GM06990 (cell line): Measurements from ENCODE around the gene ANKRD18B.
"Not testable (repeated sequence)": the region's sequence is repeated elsewhere in the genome, so short reads cannot be mapped to it uniquely, and the experiment has no call there.

Experiments
- DNase-seq: peaks from one replicate; pipeline ENCODE4 v3.0.0-alpha.2; 2011; ENCODE audit not compliant: insufficient read length; ENCODE audit errors: extremely low read depth
- H3K27me3 ChIP-seq: replicated peaks from 2 replicates; pipeline ENCODE4 v1.6.0; 2011; ENCODE audit warnings: low read length; ENCODE audit not compliant: control insufficient read depth, insufficient read depth
- H3K36me3 ChIP-seq: 2 replicates; pipeline ENCODE4 v1.5.1; 2011; ENCODE audit warnings: low read length; ENCODE audit not compliant: control insufficient read depth, insufficient read depth
- H3K4me3 ChIP-seq: replicated peaks from 2 replicates; pipeline ENCODE4 v1.5.1; 2011; ENCODE audit warnings: low read depth, mild to moderate bottlenecking, control low read depth, low read length
- TF ChIP-seq, protein P1 (sequence below): IDR thresholded peaks from 2 replicates; pipeline ENCODE4 v1.5.1; 2011; ENCODE audit warnings: low read length, control low read depth, mild to moderate bottlenecking, inconsistent platforms; ENCODE audit not compliant: insufficient read depth, poor library complexity, severe bottlenecking

ANKRD18B gene

GRCh38 chr9:33489066-33489465 is 35.0 kb upstream of the ANKRD18B start:
- H3K4me3 ChIP-seq, result no peak overlapping the region
- TF ChIP-seq, protein P1, sequence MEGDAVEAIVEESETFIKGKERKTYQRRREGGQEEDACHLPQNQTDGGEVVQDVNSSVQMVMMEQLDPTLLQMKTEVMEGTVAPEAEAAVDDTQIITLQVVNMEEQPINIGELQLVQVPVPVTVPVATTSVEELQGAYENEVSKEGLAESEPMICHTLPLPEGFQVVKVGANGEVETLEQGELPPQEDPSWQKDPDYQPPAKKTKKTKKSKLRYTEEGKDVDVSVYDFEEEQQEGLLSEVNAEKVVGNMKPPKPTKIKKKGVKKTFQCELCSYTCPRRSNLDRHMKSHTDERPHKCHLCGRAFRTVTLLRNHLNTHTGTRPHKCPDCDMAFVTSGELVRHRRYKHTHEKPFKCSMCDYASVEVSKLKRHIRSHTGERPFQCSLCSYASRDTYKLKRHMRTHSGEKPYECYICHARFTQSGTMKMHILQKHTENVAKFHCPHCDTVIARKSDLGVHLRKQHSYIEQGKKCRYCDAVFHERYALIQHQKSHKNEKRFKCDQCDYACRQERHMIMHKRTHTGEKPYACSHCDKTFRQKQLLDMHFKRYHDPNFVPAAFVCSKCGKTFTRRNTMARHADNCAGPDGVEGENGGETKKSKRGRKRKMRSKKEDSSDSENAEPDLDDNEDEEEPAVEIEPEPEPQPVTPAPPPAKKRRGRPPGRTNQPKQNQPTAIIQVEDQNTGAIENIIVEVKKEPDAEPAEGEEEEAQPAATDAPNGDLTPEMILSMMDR, result no peak
- DNase-seq, result no peak

DNA sequence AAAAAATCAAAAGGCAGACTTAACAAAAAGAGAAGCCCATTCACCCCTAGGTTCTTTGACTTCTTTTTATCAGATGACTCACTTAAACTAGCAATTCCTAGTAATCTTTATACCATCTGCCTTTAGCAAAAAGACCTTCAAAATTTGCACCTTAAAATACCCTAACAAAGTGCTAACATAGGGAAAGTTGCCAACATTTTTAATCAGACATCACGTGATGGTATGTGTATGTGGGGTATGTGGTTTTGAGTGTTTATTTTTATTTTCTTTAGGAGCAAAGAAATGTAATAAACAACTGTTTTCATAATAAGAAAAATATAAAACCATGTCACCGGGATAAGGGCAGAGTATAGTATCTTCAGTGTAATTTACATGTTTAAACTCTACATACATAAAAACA is 30.2 kb upstream of the ANKRD18B start:
- DNase-seq, H3K36me3 ChIP-seq, H3K4me3 ChIP-seq, H3K27me3 ChIP-seq: not testable (repeated sequence)

More at GRCh38 chr9:33489066-33489465, 35.0 kb upstream of the ANKRD18B start:
- Histone ChIP-seq H3K27me3 (no peaks in the 10 kb centered on the region), H3K36me3 (no peaks in the 10 kb centered on the region)

GRCh38 chr9:33498387-33498786 is 25.7 kb upstream of the ANKRD18B start:
- no peaks in the 10 kb centered on the region for H3K36me3 ChIP-seq
- no peak overlapping the region for H3K4me3 ChIP-seq
- DNase-seq, result no peak
- H3K27me3 ChIP-seq, result no peaks in the 10 kb centered on the region
- TF ChIP-seq, protein P1, result peak; percentile 21

GRCh38 chr9:33506626-33507370 is 17.3 kb upstream of the ANKRD18B start:
- Histone ChIP-seq H3K4me3 (no peak overlapping the region), H3K27me3 (no peaks in the 10 kb centered on the region)
- DNase-seq, result no peak

GRCh38 chr9:33510262-33511183 is 13.5 kb upstream of the ANKRD18B start:
- peak; percentile 34 for DNase-seq
- Histone ChIP-seq H3K4me3 (peak overlapping the region; percentile 72), H3K27me3 (no peaks in the 10 kb centered on the region), H3K36me3 (no peaks in the 10 kb centered on the region)
- TF ChIP-seq, protein P1, result no peak

More at GRCh38 chr9:33506626-33507370, 17.3 kb upstream of the ANKRD18B start:
- TF ChIP-seq, protein P1, result no peak
- no peaks in the 10 kb centered on the region for H3K36me3 ChIP-seq

DNA sequence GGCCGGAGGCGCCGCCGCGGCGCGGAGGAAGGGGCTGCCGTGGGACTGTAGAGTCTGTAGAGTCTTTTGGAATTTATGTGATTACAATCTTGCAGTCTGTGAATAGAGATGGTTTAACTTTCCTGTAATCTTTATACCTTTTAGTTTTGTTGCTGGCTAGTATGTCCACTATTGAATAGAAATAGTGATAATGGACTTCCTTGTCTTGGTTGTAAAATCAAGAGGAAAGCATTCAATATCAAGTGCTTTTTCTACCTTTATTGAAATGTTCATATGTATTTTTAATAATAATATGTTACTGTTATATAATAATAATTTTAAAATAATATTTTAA is 12.9 kb upstream of the ANKRD18B start:
- peak overlapping the region; percentile 72 for H3K4me3 ChIP-seq
- H3K36me3 ChIP-seq, DNase-seq, H3K27me3 ChIP-seq: not testable (repeated sequence)

GRCh38 chr9:33512535-33512934 is 11.5 kb upstream of the ANKRD18B start:
- not testable (repeated sequence) for DNase-seq, H3K4me3 ChIP-seq, H3K27me3 ChIP-seq, H3K36me3 ChIP-seq

GRCh38 chr9:33515342-33515995 is 8.6 kb upstream of the ANKRD18B start:
- not testable (repeated sequence) for H3K36me3 ChIP-seq, DNase-seq, H3K27me3 ChIP-seq, H3K4me3 ChIP-seq

- H3K4me3 ChIP-seq, result not testable (repeated sequence)
Measured at GRCh38 chr9:33516397-33516796, 7.7 kb upstream of the ANKRD18B start.

More at GRCh38 chr9:33516397-33516796, 7.7 kb upstream of the ANKRD18B start:
- not testable (repeated sequence) for H3K36me3 ChIP-seq, DNase-seq, H3K27me3 ChIP-seq
